Esophagus muscularis mucosa (tissue), 4 donors: Measurements from ENCODE around the gene IL32.
A peak's percentile ranks its signal among the peaks of the same experiment; 100 is the strongest.

Experiments
- EP300 ChIP-seq: sonication (generic); formaldehyde crosslinking; IDR thresholded peaks from one replicate; pipeline ENCODE4 v1.6.1; 2017; ENCODE audit warnings: antibody characterized with exemption
- POLR2A ChIP-seq: fragments of 450-650 bp; IDR thresholded peaks from one replicate; pipeline ENCODE4 v1.6.1; 2017; ENCODE audit warnings: antibody characterized with exemption, moderate library complexity, mild to moderate bottlenecking, low read depth
- POLR2AphosphoS5 ChIP-seq, 2 donors: sonication (generic); formaldehyde crosslinking; IDR thresholded peaks; one replicate each; pipeline ENCODE4 v1.6.1; 2017; ENCODE audit warnings: antibody characterized with exemption in 2 of 2
- TF ChIP-seq, protein P1 (sequence below), 3 experiments: fragments of 200-600 bp in 2 of 3; fragments of 450-650 bp in 1 of 3; sonication (generic) in 2 of 3; IDR thresholded peaks; one replicate each; pipeline ENCODE4 v1.5.1; 2017 to 2019; ENCODE audit warnings: antibody characterized with exemption in 3 of 3, mild to moderate bottlenecking in 2 of 3, moderate library complexity in 1 of 3

DNA sequence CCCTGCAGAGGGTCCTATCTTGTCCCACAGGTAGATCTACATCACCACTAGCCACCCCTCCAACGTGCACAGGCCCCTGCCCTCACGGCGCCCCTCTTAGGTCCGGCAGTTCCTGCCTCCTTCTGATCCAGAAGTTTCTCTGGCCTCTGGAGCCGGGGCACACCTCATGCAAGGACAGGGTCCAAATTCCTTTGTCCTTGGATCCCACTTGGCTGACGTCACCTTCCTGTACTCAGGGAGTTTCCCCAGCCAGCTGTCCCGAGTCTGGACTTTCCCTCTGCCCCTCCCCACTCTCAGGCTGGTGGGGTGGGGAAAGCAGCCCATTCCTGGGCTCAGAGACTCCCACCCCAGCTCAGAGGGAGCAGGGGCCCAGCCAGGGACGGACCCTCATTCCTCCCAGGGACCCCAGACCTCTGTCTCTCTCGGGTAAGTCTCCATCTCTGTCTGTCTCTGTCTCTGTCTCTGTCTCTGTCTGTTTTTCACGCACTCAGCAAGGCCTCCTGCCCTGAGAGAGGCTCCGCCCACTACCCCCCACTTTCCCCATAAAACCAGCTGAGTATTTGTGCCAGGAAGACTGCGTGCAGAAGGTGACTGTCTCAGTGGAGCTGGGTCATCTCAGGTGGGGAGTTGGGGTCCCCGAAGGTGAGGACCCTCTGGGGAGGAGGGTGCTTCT lies at the start of gene IL32:
- TF ChIP-seq, protein P1, sequence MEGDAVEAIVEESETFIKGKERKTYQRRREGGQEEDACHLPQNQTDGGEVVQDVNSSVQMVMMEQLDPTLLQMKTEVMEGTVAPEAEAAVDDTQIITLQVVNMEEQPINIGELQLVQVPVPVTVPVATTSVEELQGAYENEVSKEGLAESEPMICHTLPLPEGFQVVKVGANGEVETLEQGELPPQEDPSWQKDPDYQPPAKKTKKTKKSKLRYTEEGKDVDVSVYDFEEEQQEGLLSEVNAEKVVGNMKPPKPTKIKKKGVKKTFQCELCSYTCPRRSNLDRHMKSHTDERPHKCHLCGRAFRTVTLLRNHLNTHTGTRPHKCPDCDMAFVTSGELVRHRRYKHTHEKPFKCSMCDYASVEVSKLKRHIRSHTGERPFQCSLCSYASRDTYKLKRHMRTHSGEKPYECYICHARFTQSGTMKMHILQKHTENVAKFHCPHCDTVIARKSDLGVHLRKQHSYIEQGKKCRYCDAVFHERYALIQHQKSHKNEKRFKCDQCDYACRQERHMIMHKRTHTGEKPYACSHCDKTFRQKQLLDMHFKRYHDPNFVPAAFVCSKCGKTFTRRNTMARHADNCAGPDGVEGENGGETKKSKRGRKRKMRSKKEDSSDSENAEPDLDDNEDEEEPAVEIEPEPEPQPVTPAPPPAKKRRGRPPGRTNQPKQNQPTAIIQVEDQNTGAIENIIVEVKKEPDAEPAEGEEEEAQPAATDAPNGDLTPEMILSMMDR (IDR thresholded peaks at IDR 0.05), result no peak
- TF ChIP-seq POLR2A (no peak), EP300 (no peak), POLR2AphosphoS5 (IDR thresholded peaks at IDR 0.05) (peak; percentile 42 to 57)
